AG04450 (cell line): Measurements from ENCODE around the gene CNTNAP2. TPM values are rescaled to one million over a fixed set of nuclear protein-coding genes. Genes with fewer than 3 reads are reported as not detected.

Source experiments
- CTCF ChIA-PET: fragments of 300-600, 350-600 bp; formaldehyde crosslinking; extraction: SDS; loops from one replicate; lab custom pipeline; 2022; ENCODE audit warnings: antibody characterized with exemption, inconsistent platforms; lab: Charles Lee
- POLR2A ChIA-PET: fragments of 350-600 bp; formaldehyde crosslinking; extraction: SDS; loops from one replicate; lab custom pipeline; 2021; ENCODE audit warnings: antibody characterized with exemption, inconsistent platforms; lab: Yijun Ruan, JAX
- DNase-seq: peaks from one replicate; pipeline ENCODE4 v3.0.0-alpha.2; 2011; ENCODE audit warnings: low read depth, low spot score
- H3K27ac ChIP-seq: one replicate; pipeline ENCODE4 v1.5.1; 2012; ENCODE audit warnings: low read depth, low read length, control low read depth
- H3K27me3 ChIP-seq: one replicate; pipeline ENCODE4 v1.6.0; 2012; ENCODE audit warnings: low read length; ENCODE audit not compliant: control insufficient read depth, insufficient read depth
- H3K4me3 ChIP-seq: 2 replicates; pipeline ENCODE4 v1.5.1; 2011; ENCODE audit warnings: mild to moderate bottlenecking, low read depth, low read length, control low read depth
- H3K9me3 ChIP-seq: 2 replicates; pipeline ENCODE4 v1.5.1; 2012; ENCODE audit warnings: low read length; ENCODE audit not compliant: control insufficient read depth, insufficient read depth
- polyA plus RNA-seq: library from polyadenylated mRNA; depleted of rRNA; stranded (reverse); fragments of >200 nt; gene quantifications from 2 replicates; pipeline ENCODE4 v1.2.3, GENCODE V29; 2011
- TF ChIP-seq, protein P1 (sequence below): IDR thresholded peaks from 2 replicates; pipeline ENCODE4 v1.5.1; 2011; ENCODE audit warnings: low read depth, low read length, control low read depth, inconsistent platforms

The CNTNAP2 gene
- polyA plus RNA-seq, 1 experiment, result not detected

DNA sequence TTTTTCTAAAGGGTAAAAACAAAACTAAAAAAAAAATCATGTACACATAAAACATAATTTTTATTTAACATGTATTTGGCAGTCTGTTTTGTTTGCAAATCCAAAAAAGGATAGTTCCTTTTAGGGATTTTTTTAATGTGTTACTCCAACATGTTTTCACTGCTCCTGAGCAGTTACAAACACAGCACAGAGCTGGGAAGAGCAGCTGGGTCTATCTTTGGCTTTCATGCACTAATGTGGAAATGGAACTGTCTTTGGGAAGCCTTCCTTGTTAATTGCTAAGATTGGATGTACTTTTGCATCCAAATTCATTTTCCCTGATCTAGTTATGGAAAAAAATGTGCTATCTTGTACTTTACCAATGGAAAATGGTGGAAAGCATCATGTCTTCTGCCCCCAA, 1035.1 kb downstream of the CNTNAP2 start:
- Histone ChIP-seq H3K4me3 (no peak overlapping the region), H3K27ac (no peak overlapping the region), H3K27me3 (no peaks in the 10 kb centered on the region), H3K9me3 (peaks cover 9% of the 10 kb centered on the region)
- no peak for DNase-seq
- CTCF ChIA-PET, result no interaction called here
- TF ChIP-seq, protein P1, sequence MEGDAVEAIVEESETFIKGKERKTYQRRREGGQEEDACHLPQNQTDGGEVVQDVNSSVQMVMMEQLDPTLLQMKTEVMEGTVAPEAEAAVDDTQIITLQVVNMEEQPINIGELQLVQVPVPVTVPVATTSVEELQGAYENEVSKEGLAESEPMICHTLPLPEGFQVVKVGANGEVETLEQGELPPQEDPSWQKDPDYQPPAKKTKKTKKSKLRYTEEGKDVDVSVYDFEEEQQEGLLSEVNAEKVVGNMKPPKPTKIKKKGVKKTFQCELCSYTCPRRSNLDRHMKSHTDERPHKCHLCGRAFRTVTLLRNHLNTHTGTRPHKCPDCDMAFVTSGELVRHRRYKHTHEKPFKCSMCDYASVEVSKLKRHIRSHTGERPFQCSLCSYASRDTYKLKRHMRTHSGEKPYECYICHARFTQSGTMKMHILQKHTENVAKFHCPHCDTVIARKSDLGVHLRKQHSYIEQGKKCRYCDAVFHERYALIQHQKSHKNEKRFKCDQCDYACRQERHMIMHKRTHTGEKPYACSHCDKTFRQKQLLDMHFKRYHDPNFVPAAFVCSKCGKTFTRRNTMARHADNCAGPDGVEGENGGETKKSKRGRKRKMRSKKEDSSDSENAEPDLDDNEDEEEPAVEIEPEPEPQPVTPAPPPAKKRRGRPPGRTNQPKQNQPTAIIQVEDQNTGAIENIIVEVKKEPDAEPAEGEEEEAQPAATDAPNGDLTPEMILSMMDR, result no peak
- POLR2A ChIA-PET, result no interaction called here

DNA sequence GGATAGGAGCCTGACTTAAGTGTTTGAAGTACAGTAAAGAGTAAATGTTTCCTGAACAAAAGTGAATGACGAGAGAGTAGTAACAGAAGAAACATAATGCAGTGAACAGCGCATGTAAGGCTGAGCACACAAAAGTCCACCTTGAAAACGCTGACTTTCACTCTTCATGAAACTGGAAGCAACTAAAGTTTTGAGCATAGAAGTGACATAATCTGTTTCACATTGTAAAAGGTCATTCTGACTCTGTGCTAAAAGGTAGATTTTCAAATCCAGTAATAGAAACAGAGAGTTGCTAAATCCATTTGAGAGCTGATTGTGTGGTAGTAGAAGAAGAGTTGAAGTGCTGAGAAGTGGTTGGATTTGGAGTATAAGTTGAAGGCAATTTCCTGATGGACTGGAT, 1037.0 kb downstream of the CNTNAP2 start:
- DNase-seq, result no peak
- no peak overlapping the region for H3K27ac ChIP-seq
- no peaks in the 10 kb centered on the region for H3K27me3 ChIP-seq
- CTCF ChIA-PET, result no interaction called here
- POLR2A ChIA-PET, result no interaction called here
- H3K9me3 ChIP-seq, result peaks cover 4% of the 10 kb centered on the region
- TF ChIP-seq, protein P1, result no peak
- H3K4me3 ChIP-seq, result no peak overlapping the region

DNA sequence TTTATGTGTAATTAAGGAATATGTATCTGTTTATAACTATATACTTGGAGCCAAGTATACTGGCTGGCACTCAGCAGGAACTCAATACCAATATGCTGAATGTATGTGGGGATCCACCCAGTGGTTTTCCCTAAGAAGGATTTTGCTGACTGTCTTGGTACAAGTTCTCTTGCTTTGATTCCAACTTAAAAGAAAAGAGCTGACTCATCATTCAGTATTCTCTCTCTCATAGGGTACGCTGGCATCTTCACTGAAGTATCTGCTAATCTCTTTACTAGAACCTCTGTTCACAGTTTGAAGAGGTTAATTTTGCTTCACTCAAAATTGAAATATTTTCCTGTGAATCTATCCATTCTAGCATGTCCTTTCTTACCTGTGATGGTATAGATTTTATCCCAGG, 1044.8 kb downstream of the CNTNAP2 start:
- Histone ChIP-seq H3K27ac (no peak overlapping the region), H3K9me3 (no peaks in the 10 kb centered on the region), H3K27me3 (no peaks in the 10 kb centered on the region), H3K4me3 (no peak overlapping the region)
- TF ChIP-seq, protein P1, result no peak
- CTCF ChIA-PET, result no interaction called here
- DNase-seq, result no peak
- POLR2A ChIA-PET, result no interaction called here

DNA sequence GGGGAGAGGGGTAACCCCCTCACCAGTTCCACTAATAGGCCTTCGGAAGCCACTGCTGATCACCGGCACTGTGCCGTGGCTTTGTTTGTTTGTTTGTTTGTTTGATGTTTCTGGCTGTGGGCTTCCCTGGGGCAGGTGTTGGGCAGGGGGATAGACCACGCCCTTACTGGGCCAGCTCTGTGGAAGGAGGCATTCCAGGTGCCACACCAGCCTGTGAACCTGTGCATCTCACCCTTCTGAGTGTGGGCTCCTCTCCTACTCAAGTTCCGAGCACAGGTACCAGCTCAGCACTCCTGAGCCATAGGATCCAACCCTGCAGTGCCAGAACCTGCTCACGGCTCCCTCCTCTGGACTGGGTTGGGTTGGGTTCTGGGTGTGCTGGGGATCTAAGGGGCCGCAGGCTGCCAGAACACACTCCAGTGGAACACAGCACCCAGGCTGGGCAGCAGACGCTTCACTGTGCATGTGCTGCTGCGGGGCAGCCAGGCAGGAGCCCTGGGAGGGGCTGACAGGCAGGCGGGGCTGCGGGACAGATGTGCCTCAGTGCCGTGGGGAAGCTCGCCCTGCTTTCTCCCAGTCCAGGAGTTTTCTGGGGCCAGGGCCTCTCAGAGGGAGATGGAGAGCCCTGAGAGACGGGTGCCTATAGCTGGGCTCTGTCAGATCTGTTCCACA, 1053.9 kb downstream of the CNTNAP2 start:
- DNase-seq, result no peak
- H3K9me3 ChIP-seq, result peaks cover 11% of the 10 kb centered on the region
- H3K27me3 ChIP-seq, result no peaks in the 10 kb centered on the region
- no peak overlapping the region for H3K4me3 ChIP-seq
- ChIA-PET POLR2A (no interaction called here), CTCF (no interaction called here)
- TF ChIP-seq, protein P1, result no peak
- H3K27ac ChIP-seq, result no peak overlapping the region

DNA sequence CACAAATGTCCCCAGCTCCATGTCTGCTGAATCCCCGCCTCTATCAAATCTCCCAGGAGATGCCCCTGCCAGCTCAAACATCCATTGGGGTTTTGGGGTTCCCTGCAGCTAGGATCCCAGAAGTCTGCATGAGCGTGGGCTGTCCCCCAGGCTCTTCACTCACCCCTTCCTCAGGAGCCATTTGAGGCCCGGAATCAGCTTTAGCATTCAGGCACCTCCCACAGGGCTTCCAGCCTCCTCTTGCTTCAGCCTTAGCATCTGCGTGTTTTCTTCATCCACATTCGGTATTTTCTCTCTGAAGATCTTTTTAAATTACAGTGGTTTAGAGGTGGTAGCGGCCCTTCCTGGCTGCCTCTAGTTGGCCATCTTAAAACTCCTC, 1054.4 kb downstream of the CNTNAP2 start:
- no peak for DNase-seq
- POLR2A ChIA-PET, result no interaction called here
- Histone ChIP-seq H3K9me3 (peaks cover 11% of the 10 kb centered on the region), H3K4me3 (no peak overlapping the region), H3K27me3 (no peaks in the 10 kb centered on the region), H3K27ac (no peak overlapping the region)
- TF ChIP-seq, protein P1, result no peak
- CTCF ChIA-PET, result no interaction called here
